HG03442 (cell line): ENCODE results near the gene NTNG1.
"Not testable (repeated sequence)": the region's sequence is repeated elsewhere in the genome, so short reads cannot be mapped to it uniquely, and the experiment has no call there.

Experiments
- ATAC-seq: cut with Tn5 transposase; IDR thresholded peaks from one replicate; pipeline ENCODE4 v1.9.1; 2021; ENCODE audit warnings: mild to moderate bottlenecking, moderate library complexity; ENCODE audit not compliant: unreplicated experiment

Gene NTNG1

GRCh38 chr1:107196973-107197562 is 56.2 kb downstream of the NTNG1 start:
- peak; percentile 97 for ATAC-seq

GRCh38 chr1:107198561-107198960 is 57.7 kb downstream of the NTNG1 start:
- no peak for ATAC-seq

- ATAC-seq: no peak
Measured at GRCh38 chr1:107200631-107201030, 59.8 kb downstream of the NTNG1 start.

- ATAC-seq: no peak
Measured at GRCh38 chr1:107202007-107202406, 61.2 kb downstream of the NTNG1 start.

- ATAC-seq: no peak
Measured at GRCh38 chr1:107213225-107213624, 72.4 kb downstream of the NTNG1 start.

- ATAC-seq: no peak
Measured at GRCh38 chr1:107220036-107220435, 79.2 kb downstream of the NTNG1 start.

- ATAC-seq: no peak
Measured at GRCh38 chr1:107225706-107226105, 84.9 kb downstream of the NTNG1 start.

GRCh38 chr1:107228704-107229371 is 88.0 kb downstream of the NTNG1 start:
- no peak for ATAC-seq

GRCh38 chr1:107229711-107230110 is 88.9 kb downstream of the NTNG1 start:
- ATAC-seq: no peak

- ATAC-seq: no peak
Measured at GRCh38 chr1:107230121-107230520, 89.3 kb downstream of the NTNG1 start.

- ATAC-seq: no peak
Measured at GRCh38 chr1:107231291-107231690, 90.5 kb downstream of the NTNG1 start.

GRCh38 chr1:107232426-107232825 is 91.6 kb downstream of the NTNG1 start:
- no peak for ATAC-seq

GRCh38 chr1:107236760-107237159 is 95.9 kb downstream of the NTNG1 start:
- not testable (repeated sequence) for ATAC-seq

GRCh38 chr1:107243461-107243860 is 102.6 kb downstream of the NTNG1 start:
- ATAC-seq: no peak

GRCh38 chr1:107244709-107245500 is 104.1 kb downstream of the NTNG1 start:
- no peak for ATAC-seq

- peak; percentile 62 for ATAC-seq
Measured at GRCh38 chr1:107246775-107247345, 106.0 kb downstream of the NTNG1 start.

GRCh38 chr1:107247679-107248078 is 106.8 kb downstream of the NTNG1 start:
- no peak for ATAC-seq

- no peak for ATAC-seq
Measured at GRCh38 chr1:107250169-107250568, 109.3 kb downstream of the NTNG1 start.

- no peak for ATAC-seq
Measured at GRCh38 chr1:107251083-107251482, 110.2 kb downstream of the NTNG1 start.

- no peak for ATAC-seq
Measured at GRCh38 chr1:107251839-107252238, 111.0 kb downstream of the NTNG1 start.

GRCh38 chr1:107252271-107252670 is 111.4 kb downstream of the NTNG1 start:
- ATAC-seq: no peak

- no peak for ATAC-seq
Measured at GRCh38 chr1:107254306-107254705, 113.5 kb downstream of the NTNG1 start.
